Tongue (tissue), 2 donors: ENCODE results near the gene MRTO4. TPM values are rescaled to one million over a fixed set of nuclear protein-coding genes. Genes with fewer than 3 reads are reported as not detected.
A peak's percentile ranks its signal among the peaks of the same experiment; 100 is the strongest.
"Not testable (repeated sequence)": the region's sequence is repeated elsewhere in the genome, so short reads cannot be mapped to it uniquely, and the experiment has no call there.

Experiments used
- DNase-seq: peaks from one replicate; pipeline ENCODE4 v3.0.0-alpha.2; 2015
- total RNA-seq: library from RNA; depleted of rRNA; stranded (reverse); fragments of >200 nt; gene quantifications from one replicate; pipeline ENCODE4 v1.2.3, GENCODE V29; 2014

MRTO4 gene
- 16.1 TPM for total RNA-seq

- peak; percentile 91 for DNase-seq
These were observed at the start of gene MRTO4, which contains the start of gene EMC1 for GRCh38 chr1:19251305-19252196. TSS of gene MRTO4 (plus strand) at chr1:19251805. CDS start at chr1:19251836, 31 bp downstream. TSS of gene EMC1 (minus strand) at chr1:19251524. CDS start at chr1:19251509, 15 bp downstream.

GRCh38 chr1:19202396-19202795, 49.2 kb upstream of the MRTO4 start:
- DNase-seq = no peak

DNA sequence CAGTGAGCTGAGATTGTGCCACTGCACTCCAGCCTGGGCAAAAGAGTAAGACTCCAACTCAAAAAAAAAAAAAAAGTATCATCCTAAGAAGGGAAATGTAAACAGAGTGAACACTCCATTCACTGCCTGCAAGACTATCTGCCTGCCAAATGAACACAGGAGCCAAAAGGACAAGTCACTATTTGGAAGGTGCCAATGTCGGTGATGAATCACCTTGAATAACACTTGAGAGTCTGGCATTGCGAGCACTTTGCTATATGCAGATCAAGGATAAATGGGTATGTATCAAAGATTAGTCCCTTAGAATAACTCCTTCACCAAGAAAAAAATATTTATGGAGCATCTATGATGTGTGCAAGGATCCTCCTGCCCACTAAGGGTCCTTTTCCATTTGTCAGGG, 48.2 kb upstream of the MRTO4 start:
- no peak for DNase-seq

GRCh38 chr1:19204446-19205266, 46.9 kb upstream of the MRTO4 start:
- no peak for DNase-seq

DNA sequence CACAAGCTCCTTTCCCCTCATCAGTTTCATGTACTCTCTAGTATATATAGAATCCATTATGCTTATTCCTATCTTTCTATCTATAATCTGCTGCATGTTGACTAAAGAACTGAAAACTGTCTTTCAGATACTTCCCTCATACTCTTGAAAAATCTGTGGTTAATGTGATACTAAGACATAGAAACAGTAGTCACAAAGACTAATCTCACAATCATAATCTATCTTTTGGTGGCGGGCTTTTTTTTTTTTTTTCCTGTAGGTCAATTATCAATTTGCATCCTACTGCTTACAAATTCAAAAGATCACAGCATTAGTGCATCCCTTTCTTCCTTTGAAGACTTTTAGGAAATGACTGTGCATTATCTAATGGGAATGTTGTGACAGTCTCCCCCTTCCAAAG, 46.2 kb upstream of the MRTO4 start:
- no peak for DNase-seq

- no peak for DNase-seq
These were observed 45.8 kb upstream of the MRTO4 start for GRCh38 chr1:19205845-19206244.

DNA sequence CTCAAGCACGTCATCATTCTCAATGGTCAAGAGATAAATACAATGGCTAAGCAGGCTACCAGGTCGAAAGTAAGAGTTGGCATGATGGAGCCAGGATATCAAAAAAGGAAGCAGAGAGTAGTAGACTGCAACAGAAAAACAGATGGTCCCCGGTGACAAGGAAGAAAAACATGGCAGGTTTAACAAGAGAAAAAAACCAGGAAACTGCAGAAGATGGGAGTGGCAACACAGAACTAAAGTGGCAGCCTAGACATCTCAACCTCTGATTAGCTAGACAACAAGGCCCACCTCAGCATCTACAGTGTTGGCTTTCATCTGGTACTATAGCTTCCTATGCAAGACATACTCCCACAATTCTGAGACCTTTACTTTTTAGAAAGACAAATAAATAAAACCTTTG, 44.7 kb upstream of the MRTO4 start:
- DNase-seq = no peak

GRCh38 chr1:19208710-19209438, 42.7 kb upstream of the MRTO4 start:
- DNase-seq = peak; percentile 34

- peak; percentile 42 for DNase-seq
These were observed 42.1 kb upstream of the MRTO4 start for GRCh38 chr1:19209439-19209989.

DNA sequence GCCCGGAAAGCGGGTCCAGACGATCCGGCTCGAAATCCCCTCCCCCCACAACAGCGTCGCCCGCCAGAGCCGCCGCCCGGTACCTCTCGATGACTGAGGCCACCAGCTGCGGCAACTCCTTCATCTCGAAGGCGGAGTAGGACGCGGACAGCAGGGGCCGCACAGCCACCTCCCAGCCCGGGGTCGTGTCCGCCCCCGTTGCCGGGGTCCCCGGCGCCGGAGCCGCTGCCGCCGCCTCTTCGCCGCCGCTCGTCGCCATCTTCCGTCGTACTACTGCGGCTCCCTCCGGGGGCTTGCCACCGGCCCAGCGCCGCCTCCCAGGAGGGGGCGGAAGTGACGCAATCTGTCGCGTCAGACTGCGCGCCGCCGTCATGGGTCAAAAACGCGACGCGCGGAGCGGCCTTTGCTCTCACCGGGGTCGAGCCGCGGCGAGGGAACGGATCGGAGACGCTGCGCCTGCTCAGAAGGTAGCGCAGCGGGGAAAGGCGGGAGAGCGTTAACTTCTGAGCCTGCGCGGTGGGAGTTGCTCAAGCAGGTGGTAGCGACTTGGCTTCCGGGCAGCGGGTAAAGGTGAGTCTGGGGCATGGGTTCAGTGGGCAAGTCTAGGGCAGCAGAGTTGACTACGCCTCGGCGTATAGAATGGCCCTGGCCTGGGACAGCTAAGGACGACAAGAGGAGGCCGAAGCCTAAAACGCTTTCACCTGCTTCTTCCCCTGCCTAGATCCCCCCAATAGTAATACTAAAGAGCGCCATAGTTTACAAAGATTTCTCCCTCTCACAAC, 41.4 kb upstream of the MRTO4 start, which contains the start of gene UBR4:
Gene UBR4 (minus strand): TSS at position 277 of the 782 bp plus-strand sequence. CDS start 18 bp downstream, at position 259.
- peak; percentile 97 for DNase-seq

GRCh38 chr1:19210772-19211549, 40.6 kb upstream of the MRTO4 start:
- DNase-seq = no peak

- DNase-seq = no peak
These were observed 39.4 kb upstream of the MRTO4 start for GRCh38 chr1:19212167-19212566.

GRCh38 chr1:19213580-19213979, 38.0 kb upstream of the MRTO4 start:
- DNase-seq = no peak

GRCh38 chr1:19216585-19216984, 35.0 kb upstream of the MRTO4 start:
- not testable (repeated sequence) for DNase-seq

DNA sequence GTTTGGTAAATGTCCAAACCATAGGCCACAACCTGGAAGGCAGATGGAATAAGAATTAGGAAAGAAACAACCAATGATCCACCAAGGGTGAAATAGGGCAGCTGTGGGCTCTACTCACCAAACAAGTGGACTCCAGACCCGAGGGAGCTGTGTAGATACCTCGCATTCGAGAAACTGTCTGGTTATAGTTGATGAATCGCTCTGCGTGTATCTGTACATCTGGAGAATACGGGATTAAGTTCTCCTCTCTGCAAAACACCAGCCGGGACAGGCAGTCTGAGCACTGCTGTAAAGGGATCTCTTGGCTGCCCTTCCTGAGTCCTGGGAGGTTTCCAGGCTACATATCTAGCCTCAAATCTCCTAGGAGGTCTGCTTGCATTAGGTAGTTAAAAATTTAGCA, 32.2 kb upstream of the MRTO4 start:
- peak; percentile 16 for DNase-seq

DNA sequence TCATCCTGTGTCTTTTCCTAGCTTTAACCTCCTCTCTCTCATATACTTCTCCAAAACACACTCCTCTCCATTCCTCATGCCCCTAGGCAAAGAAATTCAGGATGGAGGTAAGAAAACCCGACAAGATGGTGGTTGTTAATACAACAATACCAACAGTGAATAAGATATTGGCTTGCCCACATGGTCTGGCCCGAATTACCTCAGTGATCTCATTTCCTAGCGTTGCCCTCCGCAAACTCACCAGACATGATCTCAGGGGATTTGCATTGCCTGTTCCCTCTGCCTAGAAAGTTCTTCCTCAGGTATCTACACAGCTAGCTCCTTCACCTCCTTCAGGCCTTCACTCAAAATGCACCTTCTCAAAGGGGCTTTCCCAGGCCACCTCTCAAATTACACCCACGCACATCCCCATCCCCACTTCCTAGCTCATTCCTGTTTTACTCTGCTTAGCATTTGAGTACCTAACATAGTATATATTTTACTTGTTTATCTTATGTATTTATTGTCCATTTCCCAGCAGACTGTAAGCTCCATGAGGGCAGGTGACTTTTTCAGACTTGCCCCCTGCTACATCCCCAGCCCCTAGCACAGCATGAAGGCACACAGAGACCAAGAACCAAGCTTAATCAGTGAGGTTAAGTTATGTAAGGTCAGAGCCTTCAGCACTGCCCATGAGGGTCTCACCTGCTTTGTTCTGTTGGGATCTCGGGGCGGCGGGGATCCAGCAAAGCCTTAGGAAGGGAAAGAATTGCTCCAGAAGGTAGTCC, 31.3 kb upstream of the MRTO4 start:
- no peak for DNase-seq

GRCh38 chr1:19220991-19221390, 30.6 kb upstream of the MRTO4 start:
- DNase-seq = no peak

DNA sequence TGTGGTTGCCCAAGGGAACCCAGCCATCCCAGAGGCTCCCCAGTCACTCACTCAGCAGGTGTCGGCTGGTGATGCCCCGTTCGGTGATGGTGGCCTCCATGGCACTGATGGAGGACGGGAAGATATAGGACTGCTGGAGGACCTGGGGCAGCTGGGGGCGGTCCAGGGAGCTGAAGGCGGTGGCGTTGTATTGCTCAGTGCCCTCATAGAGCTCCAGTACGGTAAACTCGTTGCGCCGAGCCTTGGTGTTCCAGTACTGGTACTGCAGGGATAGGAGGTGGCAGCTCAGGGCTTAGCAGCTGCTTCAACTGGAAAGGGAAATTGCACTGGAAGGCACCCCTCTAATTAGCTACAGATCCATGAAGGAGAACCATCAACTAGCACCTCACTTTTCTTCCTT, 29.0 kb upstream of the MRTO4 start:
- DNase-seq = no peak
